ENCODE measurements around the gene FSIP1. TPM values are rescaled to one million over a fixed set of nuclear protein-coding genes. Genes with fewer than 3 reads are reported as not detected.

Gene FSIP1
- total and polyA plus RNA-seq, 8 donors = 0.38 to 2.7 (median 0.83) TPM

DNA sequence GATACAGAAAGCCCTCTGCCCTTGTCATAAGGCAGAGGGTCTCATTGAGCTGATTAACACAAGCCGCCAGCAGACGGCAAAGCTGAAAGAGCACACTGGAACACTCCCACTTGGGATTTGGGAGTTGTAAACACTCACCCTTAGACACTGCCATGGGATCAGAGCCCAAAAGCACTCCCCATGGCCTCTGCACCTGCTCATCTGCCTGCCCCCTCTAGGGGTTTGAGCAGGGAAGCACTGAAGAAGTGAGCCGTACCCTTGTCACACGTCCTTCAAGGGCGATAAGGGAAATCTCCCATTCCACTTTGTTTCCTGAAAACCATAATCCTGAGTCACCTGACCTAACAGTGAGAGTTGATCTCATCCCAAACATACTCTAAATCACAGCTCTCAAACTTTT, 14.7 kb downstream of the FSIP1 start:
- Histone ChIP-seq H3K27ac (no peak overlapping the region), H3K27me3 (no peaks in the 10 kb centered on the region), H3K4me1 (peaks cover 0 to 5% of the 10 kb centered on the region in 2 donors), H3K36me3 (no peaks in the 10 kb centered on the region), H3K4me3 (no peak overlapping the region), H3K9me3 (no peaks in the 10 kb centered on the region)
- intact Hi-C loops (cut with DNase I) = no loop called here
- DNase-seq (no peak), ATAC-seq (no peak)
- TF ChIP-seq, protein P1, sequence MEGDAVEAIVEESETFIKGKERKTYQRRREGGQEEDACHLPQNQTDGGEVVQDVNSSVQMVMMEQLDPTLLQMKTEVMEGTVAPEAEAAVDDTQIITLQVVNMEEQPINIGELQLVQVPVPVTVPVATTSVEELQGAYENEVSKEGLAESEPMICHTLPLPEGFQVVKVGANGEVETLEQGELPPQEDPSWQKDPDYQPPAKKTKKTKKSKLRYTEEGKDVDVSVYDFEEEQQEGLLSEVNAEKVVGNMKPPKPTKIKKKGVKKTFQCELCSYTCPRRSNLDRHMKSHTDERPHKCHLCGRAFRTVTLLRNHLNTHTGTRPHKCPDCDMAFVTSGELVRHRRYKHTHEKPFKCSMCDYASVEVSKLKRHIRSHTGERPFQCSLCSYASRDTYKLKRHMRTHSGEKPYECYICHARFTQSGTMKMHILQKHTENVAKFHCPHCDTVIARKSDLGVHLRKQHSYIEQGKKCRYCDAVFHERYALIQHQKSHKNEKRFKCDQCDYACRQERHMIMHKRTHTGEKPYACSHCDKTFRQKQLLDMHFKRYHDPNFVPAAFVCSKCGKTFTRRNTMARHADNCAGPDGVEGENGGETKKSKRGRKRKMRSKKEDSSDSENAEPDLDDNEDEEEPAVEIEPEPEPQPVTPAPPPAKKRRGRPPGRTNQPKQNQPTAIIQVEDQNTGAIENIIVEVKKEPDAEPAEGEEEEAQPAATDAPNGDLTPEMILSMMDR (IDR thresholded peaks at IDR 0.05) = no peak

DNA sequence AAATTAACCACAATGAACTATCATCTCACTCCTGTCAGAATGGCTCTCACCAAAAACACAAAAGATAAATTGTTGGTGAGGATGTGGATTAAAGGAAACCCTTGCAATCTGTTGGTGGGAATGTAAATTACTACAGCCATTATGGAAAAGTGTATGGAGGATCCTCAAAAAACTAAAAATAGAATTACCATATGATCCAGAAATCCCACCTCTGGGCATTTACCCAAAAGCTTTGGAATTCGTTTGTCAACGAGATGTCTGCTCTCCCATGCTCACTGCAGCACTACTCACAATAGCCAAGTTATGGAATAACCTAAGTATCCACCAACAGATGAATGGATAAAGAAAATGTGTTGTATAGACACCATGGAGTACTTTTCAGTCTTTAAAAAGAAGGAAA, 21.6 kb downstream of the FSIP1 start:
- no peaks in the 10 kb centered on the region for H3K9me3 ChIP-seq
- TF ChIP-seq, protein P1 (IDR thresholded peaks at IDR 0.05) = no peak
- H3K36me3 ChIP-seq = no peaks in the 10 kb centered on the region
- no peak for ATAC-seq
- H3K4me1 ChIP-seq = no peaks in the 10 kb centered on the region
- no peak overlapping the region for H3K4me3 ChIP-seq
- H3K27ac ChIP-seq = no peak overlapping the region
- no peak for DNase-seq
- no peaks in the 10 kb centered on the region for H3K27me3 ChIP-seq
- intact Hi-C loops (cut with DNase I) = no loop called here

DNA sequence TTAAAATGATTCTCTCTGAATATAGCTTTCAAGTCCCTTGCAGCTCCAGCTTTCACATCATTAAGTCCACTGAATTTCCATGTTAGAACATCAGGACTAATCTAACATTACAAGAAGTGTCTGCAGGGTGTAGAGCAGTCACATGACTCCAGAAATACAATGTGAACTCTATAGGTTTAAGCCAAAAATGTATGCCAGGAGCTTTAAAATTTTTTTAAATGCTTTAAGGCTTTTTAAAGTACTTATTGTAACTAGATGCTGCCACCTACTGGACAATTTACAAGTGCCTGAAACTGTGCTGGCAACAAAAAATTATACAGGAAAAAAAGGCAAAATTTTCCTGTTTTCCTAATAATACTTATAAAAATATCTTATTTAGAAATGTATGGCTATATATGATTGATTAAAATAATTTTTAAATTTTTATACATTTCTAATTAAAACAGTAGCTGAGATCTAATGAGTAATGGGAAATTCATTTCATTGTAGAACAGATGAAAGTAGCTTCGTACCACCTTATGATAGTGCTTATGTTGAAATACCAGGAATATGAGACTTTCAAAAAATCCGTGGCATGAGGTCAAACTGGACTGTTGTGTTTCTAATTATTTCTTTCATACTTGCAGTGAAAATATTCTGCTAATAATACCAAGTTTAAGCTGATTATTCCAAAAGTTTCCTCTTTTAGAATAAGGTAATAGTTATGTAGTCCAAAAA, 25.7 kb downstream of the FSIP1 start:
- H3K27me3 ChIP-seq = no peaks in the 10 kb centered on the region
- intact Hi-C loops (cut with DNase I) = loop anchor here in 1 of 2 donors (10.0 kb wide), 1 partner anchor 172 kb away; the partner anchor contains the start of gene THBS1
- DNase-seq (peak in 2 of 4 donors; percentile 68 to 74), ATAC-seq (peak; percentile 42)
- no peak overlapping the region for H3K4me3 ChIP-seq
- H3K27ac ChIP-seq = no peak overlapping the region
- TF ChIP-seq, protein P1 (IDR thresholded peaks at IDR 0.05) = peak; percentile 72 to 77
- no peaks in the 10 kb centered on the region for H3K9me3 ChIP-seq
- H3K36me3 ChIP-seq = no peaks in the 10 kb centered on the region
- no peaks in the 10 kb centered on the region for H3K4me1 ChIP-seq

DNA sequence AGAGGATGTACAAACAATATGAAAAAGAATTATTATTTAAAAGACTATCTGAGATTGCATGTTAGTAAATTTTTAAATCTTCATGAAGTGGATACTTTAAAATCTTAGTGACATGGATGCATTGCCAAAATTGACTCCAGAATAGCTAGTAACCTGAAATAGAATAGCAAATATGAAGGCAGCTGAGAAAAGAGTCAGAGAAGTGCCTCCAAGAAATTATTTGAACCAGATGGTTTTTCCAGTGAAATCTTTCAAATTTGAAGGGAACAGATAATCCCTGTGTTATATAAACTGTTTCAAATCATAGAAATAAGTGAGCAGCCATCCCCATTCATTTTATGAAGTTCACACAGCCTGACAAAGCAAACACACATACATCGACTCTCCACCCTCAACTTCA, 29.6 kb downstream of the FSIP1 start:
- H3K9me3 ChIP-seq = no peaks in the 10 kb centered on the region
- H3K27me3 ChIP-seq = no peaks in the 10 kb centered on the region
- intact Hi-C loops (cut with DNase I) = loop anchor here in 1 of 2 donors (5.0 to 10.0 kb wide), 2 partner anchors 61 to 168 kb away; partner anchors contain the start of gene THBS1
- TF ChIP-seq, protein P1 (IDR thresholded peaks at IDR 0.05) = no peak
- H3K4me1 ChIP-seq = no peaks in the 10 kb centered on the region
- H3K4me3 ChIP-seq = no peak overlapping the region
- H3K27ac ChIP-seq = no peak overlapping the region
- DNase-seq (no peak), ATAC-seq (no peak)
- no peaks in the 10 kb centered on the region for H3K36me3 ChIP-seq

DNA sequence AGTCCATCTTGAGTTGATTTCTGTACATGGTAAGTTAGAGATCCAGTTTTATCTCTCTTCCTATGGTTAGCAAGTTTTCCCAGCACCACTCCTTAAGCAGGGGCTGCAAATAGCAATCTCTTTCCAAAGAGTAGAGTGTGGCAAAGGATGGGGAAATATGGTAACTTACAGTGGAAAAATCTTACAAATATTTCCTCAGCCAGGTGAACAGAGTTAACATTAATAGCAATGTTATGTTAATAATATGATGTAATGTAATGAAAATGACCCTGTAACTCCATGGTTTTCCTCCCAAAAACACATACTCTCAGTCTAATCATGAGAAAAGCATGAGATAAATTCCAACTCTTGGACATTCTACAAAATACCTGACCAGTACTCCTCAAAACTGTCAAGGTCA, 30.4 kb downstream of the FSIP1 start:
- Histone ChIP-seq H3K9me3 (no peaks in the 10 kb centered on the region), H3K4me3 (no peak overlapping the region), H3K27me3 (no peaks in the 10 kb centered on the region), H3K36me3 (no peaks in the 10 kb centered on the region), H3K27ac (no peak overlapping the region), H3K4me1 (no peaks in the 10 kb centered on the region)
- DNase-seq (no peak), ATAC-seq (no peak)
- intact Hi-C loops (cut with DNase I) = loop anchor here in 1 of 2 donors (5.0 to 10.0 kb wide), 2 partner anchors 60 to 167 kb away; partner anchors contain the start of gene THBS1
- TF ChIP-seq, protein P1 (IDR thresholded peaks at IDR 0.05) = no peak

Data from left lung (tissue), 10 donors.